AG08395 (cell line): Measurements from ENCODE around the gene HSP90AB1.

Experiments
- DNase-seq: peaks from one replicate; pipeline ENCODE4 v3.0.0; 2012; ENCODE audit warnings: mixed read lengths, low spot score

The HSP90AB1 gene

DNA sequence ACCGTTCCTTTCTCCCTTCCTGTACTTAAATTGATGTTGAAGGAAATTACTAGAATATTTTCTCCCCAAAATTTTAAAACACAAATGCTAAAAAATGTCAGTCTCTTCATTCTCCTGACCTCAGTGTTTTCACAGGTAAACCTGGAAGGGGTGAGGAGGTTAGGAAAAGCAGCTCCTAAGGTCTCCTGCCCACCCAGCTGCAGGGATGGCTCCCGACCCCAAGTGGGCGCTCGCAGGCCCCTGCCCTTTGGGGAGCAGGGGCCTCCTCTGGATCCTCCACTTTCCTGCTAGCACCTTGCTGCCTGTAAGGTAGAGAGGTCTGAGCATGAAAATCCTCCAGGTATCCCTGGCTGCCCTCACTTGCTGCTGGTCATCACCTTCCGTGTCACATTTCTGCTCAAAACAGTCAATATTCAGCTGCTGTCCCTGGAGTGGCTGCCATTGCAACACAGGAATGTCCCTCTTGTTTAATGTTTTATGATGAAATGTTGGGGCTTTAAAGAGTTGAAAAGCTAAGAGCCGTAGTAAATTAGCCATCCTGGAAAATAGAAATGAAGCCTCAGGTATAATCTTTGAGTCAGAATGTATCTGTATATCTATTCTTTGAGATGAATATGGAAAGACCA is 10.9 kb upstream of the HSP90AB1 start:
- DNase-seq: no peak

- DNase-seq: peak; percentile 96
Measured at GRCh38 chr6:44237021-44237812, 9.7 kb upstream of the HSP90AB1 start.

- peak; percentile 83 for DNase-seq
Measured at GRCh38 chr6:44237813-44238433, 9.0 kb upstream of the HSP90AB1 start.

- no peak for DNase-seq
Measured at GRCh38 chr6:44238687-44239350, 8.1 kb upstream of the HSP90AB1 start.

- DNase-seq: no peak
Measured at GRCh38 chr6:44243345-44243744, 3.6 kb upstream of the HSP90AB1 start.

DNA sequence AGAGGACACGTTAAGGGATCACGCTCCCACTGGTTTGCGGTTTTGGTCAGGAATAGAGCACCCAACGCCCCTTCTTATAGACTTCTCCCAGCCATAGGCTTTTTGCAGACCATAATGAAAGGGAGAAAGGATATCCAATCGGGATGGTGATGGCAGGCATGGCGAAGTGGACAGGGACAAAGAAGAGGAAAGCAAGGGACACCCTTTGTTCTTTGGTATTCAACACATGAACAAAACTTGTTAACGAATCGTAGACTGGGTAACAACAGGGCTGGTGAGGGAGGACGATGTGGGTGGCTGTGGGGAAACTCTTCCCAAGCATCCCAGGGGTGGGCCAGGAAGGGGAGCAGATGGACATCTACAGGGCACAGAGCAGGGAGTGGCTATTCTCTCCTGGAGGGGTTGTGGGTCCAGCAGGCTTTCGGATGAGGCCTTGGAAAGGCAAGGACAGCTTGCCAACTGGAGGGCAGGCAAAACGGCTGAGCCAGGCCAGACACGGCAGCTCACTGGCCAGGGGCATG is 1.4 kb upstream of the HSP90AB1 start:
- no peak for DNase-seq

- peak; percentile 74 for DNase-seq
Measured at GRCh38 chr6:44245912-44246662, 814 bp upstream of the HSP90AB1 start.

DNA sequence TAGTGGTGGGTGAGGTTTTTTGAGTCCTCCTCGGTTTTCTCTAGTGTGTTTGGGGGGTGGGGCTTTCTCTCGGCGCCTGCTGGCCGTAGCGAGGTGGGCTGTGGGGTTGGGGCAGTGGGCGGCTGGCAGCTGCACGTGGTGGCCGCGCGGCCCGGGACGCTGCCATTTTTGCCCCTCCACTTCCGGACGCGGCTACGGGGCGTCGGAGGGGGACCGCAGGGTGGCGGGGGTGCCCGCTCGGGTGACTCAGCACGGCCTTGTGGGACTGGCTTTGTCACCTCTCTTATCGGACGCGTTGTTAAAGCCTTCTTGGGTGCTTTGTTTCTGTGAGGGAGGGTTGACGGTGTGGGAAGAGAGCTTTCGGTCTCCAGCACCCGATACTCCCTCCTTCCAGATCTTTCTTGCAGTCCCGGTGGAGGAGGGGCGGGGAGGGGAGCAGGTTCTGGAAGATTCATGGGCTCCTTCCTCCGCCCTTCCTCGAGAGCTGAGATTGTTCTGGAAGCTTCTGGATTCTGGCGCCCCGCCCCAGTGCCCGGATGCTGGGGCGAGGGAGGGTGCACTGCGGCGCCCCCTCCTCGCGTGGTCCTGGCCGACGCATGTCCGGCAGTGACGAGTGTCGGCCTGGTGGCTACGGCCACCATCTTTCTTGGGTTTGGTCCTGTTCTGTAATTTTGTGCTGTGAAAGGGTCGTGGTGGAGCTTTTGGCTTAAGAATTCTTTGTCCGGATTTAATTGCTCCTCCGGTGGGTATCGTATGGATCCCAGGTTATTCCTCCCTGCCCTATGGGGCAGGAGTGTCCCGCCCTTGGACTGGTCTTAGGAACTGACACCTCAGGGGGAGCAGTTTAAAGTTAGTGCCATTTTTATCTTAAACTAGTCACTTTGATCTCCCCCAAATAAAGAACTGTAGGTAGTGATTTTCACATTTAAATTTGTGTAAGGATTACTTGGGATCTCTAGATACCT is 719 bp downstream of the HSP90AB1 start:
- DNase-seq: peak; percentile 53

GRCh38 chr6:44248579-44248978 is 1.7 kb downstream of the HSP90AB1 start:
- DNase-seq: no peak

GRCh38 chr6:44249082-44249748 is 2.3 kb downstream of the HSP90AB1 start:
- no peak for DNase-seq

- DNase-seq: no peak
Measured at GRCh38 chr6:44250067-44250717, 3.3 kb downstream of the HSP90AB1 start.

- no peak for DNase-seq
Measured at GRCh38 chr6:44250718-44251123, 3.8 kb downstream of the HSP90AB1 start.

- no peak for DNase-seq
Measured at GRCh38 chr6:44251576-44252524, 4.9 kb downstream of the HSP90AB1 start.

- no peak for DNase-seq
Measured at GRCh38 chr6:44253307-44254101, 6.6 kb downstream of the HSP90AB1 start.

- DNase-seq: no peak
Measured at GRCh38 chr6:44254191-44255104, 7.5 kb downstream of the HSP90AB1 start.

- no peak for DNase-seq
Measured at GRCh38 chr6:44255105-44255808, 8.4 kb downstream of the HSP90AB1 start.
